Mesendoderm (in vitro differentiated cells): ENCODE results near the gene SOX5.
"Not testable (repeated sequence)": the region's sequence is repeated elsewhere in the genome, so short reads cannot be mapped to it uniquely, and the experiment has no call there.

Experiments
- DNase-seq: peaks from one replicate; pipeline ENCODE4 v3.0.0; 2013
- H2AK5ac ChIP-seq: 2 replicates; pipeline ENCODE4 v1.6.1; 2013; ENCODE audit warnings: low read length, inconsistent platforms
- H2BK120ac ChIP-seq: 2 replicates; pipeline ENCODE4 v1.6.1; 2013; ENCODE audit warnings: low read depth, mild to moderate bottlenecking, low read length, moderate library complexity, mixed read lengths
- H2BK15ac ChIP-seq: replicated peaks from 2 replicates; pipeline ENCODE4 v1.6.1; 2013; ENCODE audit warnings: low read depth, mild to moderate bottlenecking, moderate library complexity
- H2BK5ac ChIP-seq: 2 replicates; pipeline ENCODE4 v1.6.1; 2013; ENCODE audit warnings: low read length, inconsistent platforms
- H3K18ac ChIP-seq: 2 replicates; pipeline ENCODE4 v1.6.1; 2013; ENCODE audit warnings: mild to moderate bottlenecking, low read length, mixed read lengths
- H3K23ac ChIP-seq: one replicate; pipeline ENCODE4 v1.6.1; 2013; ENCODE audit warnings: low read length
- H3K27ac ChIP-seq: 2 replicates; pipeline ENCODE4 v1.5.1; 2013; ENCODE audit warnings: low read depth, mild to moderate bottlenecking, inconsistent platforms, low read length, moderate library complexity
- H3K27me3 ChIP-seq: 2 replicates; pipeline ENCODE4 v1.6.1; 2013; ENCODE audit warnings: low read length, control low read depth, mild to moderate bottlenecking, inconsistent platforms; ENCODE audit not compliant: insufficient read depth, poor library complexity
- H3K36me3 ChIP-seq: 2 replicates; pipeline ENCODE4 v1.6.1; 2013; ENCODE audit warnings: low read length, inconsistent platforms; ENCODE audit not compliant: control insufficient read depth, insufficient read depth
- H3K4ac ChIP-seq: one replicate; pipeline ENCODE4 v1.6.1; 2013; ENCODE audit warnings: low read depth, mild to moderate bottlenecking, low read length, moderate library complexity
- H3K4me1 ChIP-seq: 2 replicates; pipeline ENCODE4 v1.6.1; 2013; ENCODE audit warnings: low read depth, low read length, inconsistent platforms; ENCODE audit not compliant: control insufficient read depth
- H3K4me2 ChIP-seq: 2 replicates; pipeline ENCODE4 v1.6.1; 2013; ENCODE audit warnings: low read length
- H3K4me3 ChIP-seq: 2 replicates; pipeline ENCODE4 v1.5.1; 2013; ENCODE audit warnings: mild to moderate bottlenecking, low read length
- H3K56ac ChIP-seq: one replicate; pipeline ENCODE4 v1.6.1; 2013; ENCODE audit warnings: low read length
- H3K79me1 ChIP-seq: 2 replicates; pipeline ENCODE4 v1.6.1; 2013; ENCODE audit warnings: low read length, inconsistent platforms
- H3K79me2 ChIP-seq: 2 replicates; pipeline ENCODE4 v1.6.1; 2013; ENCODE audit warnings: mild to moderate bottlenecking, low read length; ENCODE audit not compliant: control insufficient read depth, insufficient read depth
- H3K9ac ChIP-seq: 2 replicates; pipeline ENCODE4 v1.6.1; 2013; ENCODE audit warnings: low read length, inconsistent platforms
- H4K5ac ChIP-seq: one replicate; pipeline ENCODE4 v1.6.1; 2013; ENCODE audit warnings: low read length
- H4K8ac ChIP-seq: one replicate; pipeline ENCODE4 v1.6.1; 2013; ENCODE audit warnings: low read depth, mild to moderate bottlenecking, control low read depth, low read length, moderate library complexity
- WGBS: extraction: QIAGEN DNeasy Blood & Tissue Kit; methylation state at CpG from one replicate; pipeline ENCODE4 v1.1.7; 2013; ENCODE audit warnings: low lambda C conversion rate, missing lambda C conversion rate; ENCODE audit not compliant: insufficient coverage; ENCODE audit errors: extremely low coverage; 5-methylcytosine and 5-hydroxymethylcytosine counted together

Gene SOX5

GRCh38 chr12:23533265-23533664, 416.2 kb downstream of the SOX5 start:
- Histone ChIP-seq H3K36me3 (no peaks in the 10 kb centered on the region), H3K4me1 (no peaks in the 10 kb centered on the region), H3K79me2 (no peaks in the 10 kb centered on the region), H3K27ac (no peak overlapping the region), H3K79me1 (no peaks in the 10 kb centered on the region), H3K27me3 (no peaks in the 10 kb centered on the region), H3K4ac (no peak overlapping the region), H2BK120ac (no peak overlapping the region), H3K4me2 (no peak overlapping the region), H3K56ac (no peak overlapping the region), H2AK5ac (no peak overlapping the region), H2BK15ac (no peak overlapping the region), H4K8ac (no peak overlapping the region), H4K5ac (no peak overlapping the region), H3K18ac (no peak overlapping the region), H3K23ac (no peak overlapping the region), H3K4me3 (no peak overlapping the region), H3K9ac (no peak overlapping the region), H2BK5ac (no peak overlapping the region)
- no peak for DNase-seq

DNA sequence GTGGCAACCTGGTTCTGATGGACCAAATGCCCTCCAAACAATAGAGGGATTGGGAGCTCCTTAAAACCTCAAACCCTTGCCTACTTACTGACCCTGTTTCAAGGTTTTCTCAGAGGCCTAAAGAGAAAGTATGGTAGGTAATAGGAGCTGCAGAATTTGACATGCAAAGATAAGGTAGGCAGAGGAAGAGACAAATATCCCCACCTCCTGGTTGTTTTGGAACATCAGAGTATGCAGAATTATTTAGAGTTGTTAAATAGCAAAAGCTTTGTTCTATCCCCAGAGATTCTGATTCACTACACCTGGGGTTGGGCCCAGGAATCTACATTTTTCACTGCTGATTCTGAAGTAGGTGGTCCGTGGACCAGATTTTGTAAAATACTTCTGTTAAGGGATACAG, 421.2 kb downstream of the SOX5 start:
- Histone ChIP-seq H4K8ac (no peak overlapping the region), H3K9ac (no peak overlapping the region), H2BK120ac (no peak overlapping the region), H3K27me3 (no peaks in the 10 kb centered on the region), H4K5ac (no peak overlapping the region), H3K23ac (no peak overlapping the region), H3K18ac (no peak overlapping the region), H3K27ac (no peak overlapping the region), H3K79me2 (no peaks in the 10 kb centered on the region), H3K36me3 (no peaks in the 10 kb centered on the region), H3K79me1 (no peaks in the 10 kb centered on the region), H2BK5ac (no peak overlapping the region), H3K4me2 (no peak overlapping the region), H3K4me3 (no peak overlapping the region), H3K56ac (no peak overlapping the region), H2AK5ac (no peak overlapping the region), H3K4ac (no peak overlapping the region), H2BK15ac (peak overlapping the region; percentile 92), H3K4me1 (no peaks in the 10 kb centered on the region)
- peak; percentile 46 for DNase-seq
- WGBS: no CpG with 5 or more reads among the region's 1 CpG

GRCh38 chr12:23525450-23526072, 423.9 kb downstream of the SOX5 start:
- WGBS: no CpG with 5 or more reads among the region's 5 CpGs
- Histone ChIP-seq H3K23ac (no peak overlapping the region), H3K4me1 (no peaks in the 10 kb centered on the region), H4K8ac (no peak overlapping the region), H3K79me1 (no peaks in the 10 kb centered on the region), H3K9ac (no peak overlapping the region), H3K4me2 (no peak overlapping the region), H2BK5ac (no peak overlapping the region), H3K27me3 (no peaks in the 10 kb centered on the region), H2BK15ac (no peak overlapping the region), H4K5ac (no peak overlapping the region), H2BK120ac (no peak overlapping the region), H3K79me2 (no peaks in the 10 kb centered on the region), H3K18ac (no peak overlapping the region), H3K27ac (no peak overlapping the region), H2AK5ac (no peak overlapping the region), H3K56ac (no peak overlapping the region), H3K36me3 (no peaks in the 10 kb centered on the region), H3K4me3 (no peak overlapping the region), H3K4ac (no peak overlapping the region)
- no peak for DNase-seq

DNA sequence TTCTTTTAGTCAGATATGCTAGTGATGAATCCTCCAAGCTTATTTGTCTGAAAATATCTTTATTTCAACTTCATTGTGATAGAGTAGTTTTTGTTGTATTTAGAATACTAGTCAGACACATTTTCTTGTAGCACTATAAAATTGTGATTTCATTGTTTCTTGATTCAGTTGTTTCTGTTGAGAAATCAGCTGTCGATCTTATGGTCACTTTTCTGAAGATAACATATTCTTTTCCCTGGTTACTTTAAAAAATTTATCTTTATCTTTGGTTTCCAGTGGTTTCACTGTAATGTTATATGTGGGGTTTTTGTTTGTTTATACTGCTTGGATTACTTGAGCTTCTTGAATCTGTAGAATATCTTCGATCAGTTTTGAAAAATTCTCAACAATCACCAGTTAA, 426.1 kb downstream of the SOX5 start:
- Histone ChIP-seq H2BK120ac (no peak overlapping the region), H3K4me1 (no peaks in the 10 kb centered on the region), H3K36me3 (no peaks in the 10 kb centered on the region), H3K4me2 (no peak overlapping the region), H3K4me3 (no peak overlapping the region), H2BK5ac (no peak overlapping the region), H4K5ac (no peak overlapping the region), H3K27me3 (no peaks in the 10 kb centered on the region), H3K23ac (no peak overlapping the region), H3K56ac (no peak overlapping the region), H3K79me2 (no peaks in the 10 kb centered on the region), H4K8ac (no peak overlapping the region), H3K9ac (no peak overlapping the region), H3K18ac (no peak overlapping the region), H3K79me1 (no peaks in the 10 kb centered on the region), H2AK5ac (no peak overlapping the region), H2BK15ac (no peak overlapping the region), H3K4ac (no peak overlapping the region), H3K27ac (no peak overlapping the region)
- DNase-seq: peak; percentile 27
- WGBS: no CpG with 5 or more reads among the region's 2 CpGs

GRCh38 chr12:23519444-23519843, 430.0 kb downstream of the SOX5 start:
- not testable (repeated sequence) for H4K8ac ChIP-seq

DNA sequence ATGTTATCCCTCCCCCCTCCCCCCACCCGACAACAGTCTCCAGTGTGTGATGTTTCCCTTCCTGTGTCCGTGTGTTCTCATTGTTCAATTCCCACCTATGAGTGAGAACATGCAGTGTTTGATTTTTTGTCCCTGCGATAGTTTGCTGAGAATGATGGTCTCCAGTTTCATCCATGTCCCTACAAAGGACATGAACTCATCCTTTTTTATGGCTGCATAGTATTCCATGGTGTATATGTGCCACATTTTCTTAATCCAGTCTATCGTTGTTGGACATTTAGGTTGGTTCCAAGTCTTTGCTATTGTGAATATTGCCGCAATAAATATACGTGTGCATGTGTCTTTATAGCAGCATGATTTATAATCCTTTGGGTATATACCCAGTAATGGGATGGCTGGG, 433.7 kb downstream of the SOX5 start:
- not testable (repeated sequence) for H2BK5ac ChIP-seq, H3K36me3 ChIP-seq, H3K9ac ChIP-seq, H3K56ac ChIP-seq, H3K79me2 ChIP-seq, H2AK5ac ChIP-seq, H2BK120ac ChIP-seq, H3K4me1 ChIP-seq, H4K8ac ChIP-seq, H3K79me1 ChIP-seq, DNase-seq, H3K27me3 ChIP-seq, H3K27ac ChIP-seq, H3K4me2 ChIP-seq, H3K18ac ChIP-seq, H3K4me3 ChIP-seq, H4K5ac ChIP-seq, H3K4ac ChIP-seq, H3K23ac ChIP-seq, H2BK15ac ChIP-seq
- no CpG with 5 or more reads among the region's 6 CpGs for WGBS

More at GRCh38 chr12:23519444-23519843, 430.0 kb downstream of the SOX5 start:
- not testable (repeated sequence) for H2BK5ac ChIP-seq, H3K9ac ChIP-seq, H3K27ac ChIP-seq, H3K79me1 ChIP-seq, H2BK15ac ChIP-seq, H3K36me3 ChIP-seq, H3K79me2 ChIP-seq, H3K23ac ChIP-seq, H3K4me2 ChIP-seq, H2BK120ac ChIP-seq, H3K56ac ChIP-seq, H3K27me3 ChIP-seq, H3K4me3 ChIP-seq, DNase-seq, H2AK5ac ChIP-seq, H3K4ac ChIP-seq, H4K5ac ChIP-seq, H3K4me1 ChIP-seq, H3K18ac ChIP-seq
- WGBS: no CpG with 5 or more reads among the region's 1 CpG
